ENCODE measurements around the gene CALD1. TPM values are rescaled to one million over a fixed set of nuclear protein-coding genes. Genes with fewer than 3 reads are reported as not detected.

Gene CALD1, protein sequence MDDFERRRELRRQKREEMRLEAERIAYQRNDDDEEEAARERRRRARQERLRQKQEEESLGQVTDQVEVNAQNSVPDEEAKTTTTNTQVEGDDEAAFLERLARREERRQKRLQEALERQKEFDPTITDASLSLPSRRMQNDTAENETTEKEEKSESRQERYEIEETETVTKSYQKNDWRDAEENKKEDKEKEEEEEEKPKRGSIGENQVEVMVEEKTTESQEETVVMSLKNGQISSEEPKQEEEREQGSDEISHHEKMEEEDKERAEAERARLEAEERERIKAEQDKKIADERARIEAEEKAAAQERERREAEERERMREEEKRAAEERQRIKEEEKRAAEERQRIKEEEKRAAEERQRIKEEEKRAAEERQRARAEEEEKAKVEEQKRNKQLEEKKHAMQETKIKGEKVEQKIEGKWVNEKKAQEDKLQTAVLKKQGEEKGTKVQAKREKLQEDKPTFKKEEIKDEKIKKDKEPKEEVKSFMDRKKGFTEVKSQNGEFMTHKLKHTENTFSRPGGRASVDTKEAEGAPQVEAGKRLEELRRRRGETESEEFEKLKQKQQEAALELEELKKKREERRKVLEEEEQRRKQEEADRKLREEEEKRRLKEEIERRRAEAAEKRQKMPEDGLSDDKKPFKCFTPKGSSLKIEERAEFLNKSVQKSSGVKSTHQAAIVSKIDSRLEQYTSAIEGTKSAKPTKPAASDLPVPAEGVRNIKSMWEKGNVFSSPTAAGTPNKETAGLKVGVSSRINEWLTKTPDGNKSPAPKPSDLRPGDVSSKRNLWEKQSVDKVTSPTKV
- polyA plus RNA-seq (2013, experiment 1 of 2) = 98.6 TPM
- polyA plus RNA-seq (2013, experiment 2 of 2) = 99.2 TPM

DNA sequence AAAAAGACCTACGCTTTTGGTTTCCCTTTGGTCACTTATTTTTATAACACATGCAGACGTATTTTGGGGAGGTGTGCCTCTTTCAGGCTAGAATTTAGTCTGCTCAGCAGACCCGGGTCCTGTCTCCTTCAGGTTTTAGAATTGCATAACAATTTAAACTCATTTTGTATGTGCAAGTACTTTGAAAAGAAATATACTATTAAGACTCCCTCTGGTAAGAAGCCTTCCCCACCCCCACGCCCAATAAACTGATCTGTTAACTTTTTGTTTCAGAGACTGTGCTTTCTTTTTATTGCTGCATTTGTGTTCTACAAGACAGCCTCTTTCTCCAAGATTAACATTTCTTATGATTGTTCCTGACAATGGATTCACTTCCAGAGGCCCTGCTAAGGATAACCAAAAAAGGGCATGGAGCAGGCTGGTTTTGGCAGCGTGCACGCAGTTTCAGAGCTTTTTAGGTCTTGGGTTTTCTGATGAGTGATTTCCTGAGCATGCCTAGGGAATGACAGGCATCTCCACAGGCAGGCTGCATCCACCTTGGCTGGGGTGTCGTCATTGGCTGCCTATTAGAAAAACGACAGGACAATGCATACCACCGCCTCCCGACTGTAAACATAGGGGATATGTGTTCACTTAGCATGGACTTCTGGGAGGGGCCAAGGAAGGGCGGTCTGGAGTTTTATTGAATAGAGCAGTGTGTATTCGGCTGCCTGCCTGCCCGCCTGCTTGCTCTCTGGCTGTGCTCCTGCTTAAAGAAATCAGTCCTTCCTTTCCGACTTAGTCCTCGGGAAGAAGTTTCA is at the start of gene CALD1:
TSS of gene CALD1 (plus strand) at position 694 of the 800 bp plus-strand sequence. CDS start 88,100 bp downstream, outside the sequence.
- H3K27me3 ChIP-seq (ENCODE audit: control insufficient read depth in 3 of 3, insufficient read depth in 3 of 3, low read depth in 1 of 3, low read length in 3 of 3) = no peaks in the 10 kb centered on the region
- no peak within 1 kb of the TSS for H3K4ac ChIP-seq (ENCODE audit: low read length)
- H3K4me2 ChIP-seq (ENCODE audit: insufficient read depth, low read length, poor library complexity, severe bottlenecking) = peak within 1 kb of the TSS; percentile 59
- no peak within 1 kb of the TSS for H3K18ac ChIP-seq (ENCODE audit: low read length)
- no peak within 1 kb of the TSS for H3K14ac ChIP-seq (ENCODE audit: low read length)
- H3K9me3 ChIP-seq (replicated peaks in 1 of 2; ENCODE audit: control insufficient read depth in 2 of 2, insufficient read depth in 1 of 2, low read depth in 1 of 2, low read length in 2 of 2) = no peaks in the 10 kb centered on the region
- H2BK12ac ChIP-seq (ENCODE audit: low read length) = no peak within 1 kb of the TSS
- peaks cover 0 to 2% of the 10 kb centered on the region in 2 donors for H3K36me3 ChIP-seq (replicated peaks in 1 of 2; ENCODE audit: control insufficient read depth in 2 of 2, insufficient read depth in 2 of 2, low read length in 2 of 2)
- no peak within 1 kb of the TSS for H2BK15ac ChIP-seq (ENCODE audit: low read length)
- no peak within 1 kb of the TSS for H3K23ac ChIP-seq (ENCODE audit: low read depth, low read length, poor library complexity)
- peak within 1 kb of the TSS; percentile 77 for H3K27ac ChIP-seq (replicated peaks; ENCODE audit: low read length)
- no peaks in the 10 kb centered on the region for H3K79me1 ChIP-seq (ENCODE audit: low read depth, low read length)
- no CpG with 5 or more reads among the region's 15 CpGs for WGBS, 2 donors (ENCODE audit: extremely low coverage in 2 of 2, insufficient read length in 2 of 2, insufficient replicate concordance in 1 of 2)
- no peak within 1 kb of the TSS for H2AK5ac ChIP-seq (ENCODE audit: low read depth, low read length)
- peak; percentile 76 for DNase-seq (ENCODE audit: low spot score)
- H3K4me1 ChIP-seq (ENCODE audit: control insufficient read depth in 2 of 2, insufficient read depth in 1 of 2, low read depth in 1 of 2, low read length in 2 of 2) = peaks cover 9 to 28% of the 10 kb centered on the region in 2 donors
- no peak within 1 kb of the TSS for H2BK120ac ChIP-seq (ENCODE audit: low read depth, low read length)
- H4K8ac ChIP-seq (ENCODE audit: low read depth, low read length) = no peak within 1 kb of the TSS
- no peak within 1 kb of the TSS for H2BK5ac ChIP-seq (ENCODE audit: low read length)
- peak within 1 kb of the TSS; percentile 51 to 79 for H3K4me3 ChIP-seq (ENCODE audit: low read length in 2 of 2)
- peak within 1 kb of the TSS; percentile 86 for H2AFZ ChIP-seq (ENCODE audit: low read length)
- H3K9ac ChIP-seq (ENCODE audit: low read depth, low read length, poor library complexity) = no peak within 1 kb of the TSS
- H4K91ac ChIP-seq (ENCODE audit: low read depth, low read length, poor library complexity) = no peak within 1 kb of the TSS

DNA sequence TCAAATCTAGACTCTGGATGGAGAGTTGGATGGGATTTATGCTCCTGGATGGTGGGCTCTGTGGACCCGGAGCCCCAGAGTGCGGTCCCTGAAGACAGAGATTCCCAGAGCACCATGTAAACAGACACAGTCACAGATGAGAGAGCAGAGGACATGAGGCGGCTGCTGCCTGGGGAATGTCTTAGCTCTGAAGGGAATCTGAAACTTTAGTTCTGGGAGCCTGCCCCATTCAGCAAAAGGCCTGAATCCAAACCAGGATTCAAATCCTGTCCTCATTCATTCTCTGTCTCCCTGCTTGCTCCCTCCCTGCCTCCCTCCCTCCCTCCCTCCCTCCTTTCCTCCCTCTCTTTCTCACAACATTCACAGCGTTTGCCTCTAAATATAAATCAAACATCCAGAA is 49.5 kb upstream of the CALD1 start:
- Histone ChIP-seq H2BK5ac (ENCODE audit: low read length) (no peak overlapping the region), H3K27ac (replicated peaks; ENCODE audit: low read length) (no peak overlapping the region), H2BK12ac (ENCODE audit: low read length) (no peak overlapping the region), H3K9me3 (replicated peaks in 1 of 2; ENCODE audit: control insufficient read depth in 2 of 2, insufficient read depth in 1 of 2, low read depth in 1 of 2, low read length in 2 of 2) (peaks cover 0 to 2% of the 10 kb centered on the region in 2 donors), H3K4me2 (ENCODE audit: insufficient read depth, low read length, poor library complexity, severe bottlenecking) (no peak overlapping the region), H3K27me3 (ENCODE audit: control insufficient read depth in 3 of 3, insufficient read depth in 3 of 3, low read depth in 1 of 3, low read length in 3 of 3) (peaks cover 0 to 3% (median 0%) of the 10 kb centered on the region in 3 experiments), H3K36me3 (replicated peaks in 1 of 2; ENCODE audit: control insufficient read depth in 2 of 2, insufficient read depth in 2 of 2, low read length in 2 of 2) (peaks cover 0 to 2% of the 10 kb centered on the region in 2 donors), H3K18ac (ENCODE audit: low read length) (no peak overlapping the region), H3K79me1 (ENCODE audit: low read depth, low read length) (peaks cover 2% of the 10 kb centered on the region), H3K4ac (ENCODE audit: low read length) (no peak overlapping the region), H3K9ac (ENCODE audit: low read depth, low read length, poor library complexity) (no peak overlapping the region), H3K23ac (ENCODE audit: low read depth, low read length, poor library complexity) (no peak overlapping the region), H2AFZ (ENCODE audit: low read length) (peak overlapping the region; percentile 53), H3K4me3 (ENCODE audit: low read length in 2 of 2) (no peak overlapping the region), H3K14ac (ENCODE audit: low read length) (no peak overlapping the region), H2BK15ac (ENCODE audit: low read length) (no peak overlapping the region), H4K8ac (ENCODE audit: low read depth, low read length) (no peak overlapping the region), H3K4me1 (ENCODE audit: control insufficient read depth in 2 of 2, insufficient read depth in 1 of 2, low read depth in 1 of 2, low read length in 2 of 2) (peaks cover 0 to 2% of the 10 kb centered on the region in 2 donors), H4K91ac (ENCODE audit: low read depth, low read length, poor library complexity) (no peak overlapping the region), H2AK5ac (ENCODE audit: low read depth, low read length) (no peak overlapping the region), H2BK120ac (ENCODE audit: low read depth, low read length) (no peak overlapping the region)
- no peak for DNase-seq (ENCODE audit: low spot score)
- WGBS, 2 donors (ENCODE audit: extremely low coverage in 2 of 2, insufficient read length in 2 of 2, insufficient replicate concordance in 1 of 2) = no CpG with 5 or more reads among the region's 4 CpGs

DNA sequence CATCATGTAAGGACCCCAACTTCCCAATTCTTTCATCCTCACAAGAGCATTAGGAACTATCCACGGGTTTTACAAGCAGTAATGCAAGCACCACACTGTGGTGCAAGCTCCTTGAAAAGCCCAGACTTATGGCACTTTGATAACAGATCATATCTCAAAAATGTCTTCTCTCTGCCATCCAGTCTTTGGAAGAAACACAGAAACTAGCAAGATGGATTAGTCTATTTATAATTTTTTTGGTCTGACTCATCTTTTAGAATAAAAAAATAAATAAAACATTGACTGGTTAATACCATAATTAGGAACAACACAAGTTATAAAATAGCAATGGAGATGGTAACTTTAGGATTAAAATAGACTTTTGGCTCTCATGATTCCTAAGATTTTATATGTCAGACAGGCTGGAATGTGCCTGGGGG is 49.0 kb upstream of the CALD1 start:
- no peak overlapping the region for H3K4me3 ChIP-seq (ENCODE audit: low read length in 2 of 2)
- H3K4ac ChIP-seq (ENCODE audit: low read length) = no peak overlapping the region
- peaks cover 0 to 3% (median 0%) of the 10 kb centered on the region in 3 experiments for H3K27me3 ChIP-seq (ENCODE audit: control insufficient read depth in 3 of 3, insufficient read depth in 3 of 3, low read depth in 1 of 3, low read length in 3 of 3)
- peak overlapping the region; percentile 66 for H2BK5ac ChIP-seq (ENCODE audit: low read length)
- no peak overlapping the region for H2BK120ac ChIP-seq (ENCODE audit: low read depth, low read length)
- no peak overlapping the region for H3K27ac ChIP-seq (replicated peaks; ENCODE audit: low read length)
- H3K4me2 ChIP-seq (ENCODE audit: insufficient read depth, low read length, poor library complexity, severe bottlenecking) = no peak overlapping the region
- H2BK12ac ChIP-seq (ENCODE audit: low read length) = no peak overlapping the region
- H2AK5ac ChIP-seq (ENCODE audit: low read depth, low read length) = no peak overlapping the region
- H3K9me3 ChIP-seq (replicated peaks in 1 of 2; ENCODE audit: control insufficient read depth in 2 of 2, insufficient read depth in 1 of 2, low read depth in 1 of 2, low read length in 2 of 2) = peaks cover 0 to 2% of the 10 kb centered on the region in 2 donors
- H3K79me1 ChIP-seq (ENCODE audit: low read depth, low read length) = peaks cover 2% of the 10 kb centered on the region
- no peak overlapping the region for H3K9ac ChIP-seq (ENCODE audit: low read depth, low read length, poor library complexity)
- peaks cover 0 to 2% of the 10 kb centered on the region in 2 donors for H3K4me1 ChIP-seq (ENCODE audit: control insufficient read depth in 2 of 2, insufficient read depth in 1 of 2, low read depth in 1 of 2, low read length in 2 of 2)
- no peak overlapping the region for H3K18ac ChIP-seq (ENCODE audit: low read length)
- no peak overlapping the region for H2AFZ ChIP-seq (ENCODE audit: low read length)
- no peak overlapping the region for H3K23ac ChIP-seq (ENCODE audit: low read depth, low read length, poor library complexity)
- no peak overlapping the region for H4K8ac ChIP-seq (ENCODE audit: low read depth, low read length)
- H2BK15ac ChIP-seq (ENCODE audit: low read length) = no peak overlapping the region
- no CpG with 5 or more reads among the region's 1 CpG for WGBS, 2 donors (ENCODE audit: extremely low coverage in 2 of 2, insufficient read length in 2 of 2, insufficient replicate concordance in 1 of 2)
- H4K91ac ChIP-seq (ENCODE audit: low read depth, low read length, poor library complexity) = no peak overlapping the region
- no peak overlapping the region for H3K14ac ChIP-seq (ENCODE audit: low read length)
- H3K36me3 ChIP-seq (replicated peaks in 1 of 2; ENCODE audit: control insufficient read depth in 2 of 2, insufficient read depth in 2 of 2, low read length in 2 of 2) = peaks cover 0 to 2% of the 10 kb centered on the region in 2 donors
- no peak for DNase-seq (ENCODE audit: low spot score)

All from neuronal stem cell (in vitro differentiated cells).